GM21423 (cell line): Measurements from ENCODE around the gene RBPJ.

Source experiments
- ATAC-seq: cut with Tn5 transposase; IDR thresholded peaks from one replicate; pipeline ENCODE4 v1.9.1; 2021; ENCODE audit warnings: mild to moderate bottlenecking, moderate library complexity; ENCODE audit not compliant: unreplicated experiment

RBPJ gene

GRCh38 chr4:26482508-26483462 is 162.0 kb downstream of the RBPJ start:
- ATAC-seq = no peak

- ATAC-seq = no peak
These were observed 163.3 kb downstream of the RBPJ start for GRCh38 chr4:26484032-26484515.

GRCh38 chr4:26484516-26484915 is 163.7 kb downstream of the RBPJ start:
- ATAC-seq = no peak
